ENCODE measurements around the gene LRRC36. TPM values are rescaled to one million over a fixed set of nuclear protein-coding genes. Genes with fewer than 3 reads are reported as not detected.

The LRRC36 gene
- total and polyA plus RNA-seq, 10 donors: 0.46 to 2.3 (median 0.74) TPM; not detected in 3

DNA sequence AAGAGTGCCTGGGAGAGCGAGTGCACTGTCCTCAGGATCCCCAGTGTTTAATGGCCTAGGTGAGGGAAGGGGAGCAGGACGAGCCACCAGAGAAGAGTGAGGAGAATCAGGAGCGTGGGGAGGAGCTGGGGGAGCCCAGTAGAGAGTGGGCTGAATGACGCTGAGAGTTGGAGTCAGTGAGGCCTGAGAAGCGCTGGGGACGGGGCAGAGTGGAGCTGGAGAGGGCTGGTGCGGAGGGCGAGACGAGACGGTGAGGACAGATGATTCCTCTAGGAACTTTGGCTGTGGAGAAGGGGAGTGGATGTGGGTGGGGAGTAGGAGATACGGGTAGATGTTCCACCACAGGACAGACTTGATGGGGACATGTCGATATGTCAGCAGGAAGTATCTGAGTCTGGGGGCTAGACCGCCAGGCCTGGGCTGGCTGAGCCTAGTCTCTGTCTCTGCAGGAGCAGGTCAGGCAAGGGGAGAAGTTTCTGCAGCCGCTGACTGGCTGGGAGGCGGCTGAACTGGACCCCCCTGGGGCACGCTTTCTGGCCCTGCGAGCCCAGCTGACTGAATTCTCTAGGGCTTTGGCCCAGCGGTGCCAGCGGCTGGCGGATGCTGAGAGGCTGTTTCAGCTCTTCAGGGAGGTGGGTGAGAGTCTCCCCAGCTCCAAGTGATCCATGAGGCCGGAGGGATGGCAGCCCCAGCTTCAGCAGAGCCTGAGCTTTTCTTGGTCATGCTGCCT is 42.6 kb upstream of the LRRC36 start:
- peak; percentile 33 for DNase-seq
- peaks cover 0 to 25% (median 9%) of the 10 kb centered on the region in 6 donors for H3K4me1 ChIP-seq

DNA sequence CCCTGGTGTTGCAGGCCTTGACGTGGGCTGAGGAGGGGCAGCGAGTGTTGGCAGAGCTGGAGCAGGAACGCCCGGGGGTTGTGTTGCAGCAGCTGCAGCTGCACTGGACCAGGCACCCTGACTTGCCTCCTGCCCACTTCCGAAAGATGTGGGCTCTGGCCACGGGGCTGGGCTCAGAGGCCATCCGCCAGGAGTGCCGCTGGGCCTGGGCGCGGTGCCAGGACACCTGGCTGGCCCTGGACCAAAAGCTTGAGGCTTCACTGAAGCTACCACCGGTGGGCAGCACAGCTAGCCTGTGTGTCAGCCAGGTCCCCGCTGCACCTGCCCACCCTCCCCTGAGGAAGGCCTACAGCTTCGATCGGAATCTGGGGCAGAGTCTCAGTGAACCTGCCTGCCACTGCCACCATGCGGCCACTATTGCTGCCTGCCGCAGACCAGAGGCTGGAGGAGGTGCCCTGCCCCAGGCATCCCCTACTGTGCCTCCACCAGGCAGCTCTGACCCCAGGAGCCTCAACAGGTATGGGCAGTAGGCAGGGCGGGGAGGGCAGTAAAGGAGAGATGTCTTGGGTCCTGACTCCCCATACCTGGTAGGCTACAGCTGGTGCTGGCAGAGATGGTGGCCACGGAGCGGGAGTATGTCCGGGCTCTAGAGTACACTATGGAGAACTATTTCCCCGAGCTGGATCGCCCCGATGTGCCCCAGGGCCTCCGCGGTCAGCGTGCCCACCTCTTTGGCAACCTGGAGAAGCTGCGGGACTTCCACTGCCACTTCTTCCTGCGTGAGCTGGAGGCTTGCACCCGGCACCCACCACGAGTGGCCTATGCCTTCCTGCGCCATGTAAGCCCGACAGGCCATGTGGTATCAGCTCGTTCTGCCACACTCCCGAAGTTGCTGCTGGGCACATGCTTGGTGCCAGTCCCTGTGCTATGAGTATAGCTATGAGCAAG is 41.6 kb upstream of the LRRC36 start:
- Histone ChIP-seq H3K4me1 (peaks cover 0 to 22% (median 4%) of the 10 kb centered on the region in 6 donors), H3K36me3 (peaks cover 0 to 8% (median 0%) of the 10 kb centered on the region in 6 donors), H3K9me3 (no peaks in the 10 kb centered on the region), H3K4me3 (no peak overlapping the region), H3K27me3 (replicated peaks in 1 of 7) (no peaks in the 10 kb centered on the region), H3K27ac (no peak overlapping the region)
- TF ChIP-seq, protein P1, sequence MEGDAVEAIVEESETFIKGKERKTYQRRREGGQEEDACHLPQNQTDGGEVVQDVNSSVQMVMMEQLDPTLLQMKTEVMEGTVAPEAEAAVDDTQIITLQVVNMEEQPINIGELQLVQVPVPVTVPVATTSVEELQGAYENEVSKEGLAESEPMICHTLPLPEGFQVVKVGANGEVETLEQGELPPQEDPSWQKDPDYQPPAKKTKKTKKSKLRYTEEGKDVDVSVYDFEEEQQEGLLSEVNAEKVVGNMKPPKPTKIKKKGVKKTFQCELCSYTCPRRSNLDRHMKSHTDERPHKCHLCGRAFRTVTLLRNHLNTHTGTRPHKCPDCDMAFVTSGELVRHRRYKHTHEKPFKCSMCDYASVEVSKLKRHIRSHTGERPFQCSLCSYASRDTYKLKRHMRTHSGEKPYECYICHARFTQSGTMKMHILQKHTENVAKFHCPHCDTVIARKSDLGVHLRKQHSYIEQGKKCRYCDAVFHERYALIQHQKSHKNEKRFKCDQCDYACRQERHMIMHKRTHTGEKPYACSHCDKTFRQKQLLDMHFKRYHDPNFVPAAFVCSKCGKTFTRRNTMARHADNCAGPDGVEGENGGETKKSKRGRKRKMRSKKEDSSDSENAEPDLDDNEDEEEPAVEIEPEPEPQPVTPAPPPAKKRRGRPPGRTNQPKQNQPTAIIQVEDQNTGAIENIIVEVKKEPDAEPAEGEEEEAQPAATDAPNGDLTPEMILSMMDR (IDR thresholded peaks at IDR 0.05 in 8 of 11, conservative IDR thresholded peaks at IDR 0.05 in 3 of 11): peak in 6 of 11 experiments; percentile 20 to 54 (median 34)
- peak in 1 of 3 donors; percentile 8 for TF ChIP-seq POLR2AphosphoS5 (IDR thresholded peaks at IDR 0.05)
- TF ChIP-seq POLR2A (IDR thresholded peaks at IDR 0.05): no peak
- intact Hi-C loops (cut with DNase I; ENCODE audit: low total_unique reads): no loop called here
- 83 to 90% (median 86%) methylated on average over 21 to 34 of the region's 34 CpGs for WGBS, 5 donors
- no peak for DNase-seq

More for the DNA sequence above, 42.6 kb upstream of the LRRC36 start:
- Histone ChIP-seq H3K27ac (no peak overlapping the region), H3K4me3 (no peak overlapping the region), H3K9me3 (no peaks in the 10 kb centered on the region), H3K27me3 (replicated peaks in 1 of 7) (no peaks in the 10 kb centered on the region), H3K36me3 (peaks cover 0 to 8% (median 0%) of the 10 kb centered on the region in 6 donors)
- intact Hi-C loops (cut with DNase I; ENCODE audit: low total_unique reads): no loop called here
- TF ChIP-seq POLR2AphosphoS5 (IDR thresholded peaks at IDR 0.05) (no peak), POLR2A (IDR thresholded peaks at IDR 0.05) (no peak)
- TF ChIP-seq, protein P1 (IDR thresholded peaks at IDR 0.05 in 8 of 11, conservative IDR thresholded peaks at IDR 0.05 in 3 of 11): no peak
- WGBS, 5 donors: 88 to 94% (median 92%) methylated on average over 15 to 21 of the region's 21 CpGs

DNA sequence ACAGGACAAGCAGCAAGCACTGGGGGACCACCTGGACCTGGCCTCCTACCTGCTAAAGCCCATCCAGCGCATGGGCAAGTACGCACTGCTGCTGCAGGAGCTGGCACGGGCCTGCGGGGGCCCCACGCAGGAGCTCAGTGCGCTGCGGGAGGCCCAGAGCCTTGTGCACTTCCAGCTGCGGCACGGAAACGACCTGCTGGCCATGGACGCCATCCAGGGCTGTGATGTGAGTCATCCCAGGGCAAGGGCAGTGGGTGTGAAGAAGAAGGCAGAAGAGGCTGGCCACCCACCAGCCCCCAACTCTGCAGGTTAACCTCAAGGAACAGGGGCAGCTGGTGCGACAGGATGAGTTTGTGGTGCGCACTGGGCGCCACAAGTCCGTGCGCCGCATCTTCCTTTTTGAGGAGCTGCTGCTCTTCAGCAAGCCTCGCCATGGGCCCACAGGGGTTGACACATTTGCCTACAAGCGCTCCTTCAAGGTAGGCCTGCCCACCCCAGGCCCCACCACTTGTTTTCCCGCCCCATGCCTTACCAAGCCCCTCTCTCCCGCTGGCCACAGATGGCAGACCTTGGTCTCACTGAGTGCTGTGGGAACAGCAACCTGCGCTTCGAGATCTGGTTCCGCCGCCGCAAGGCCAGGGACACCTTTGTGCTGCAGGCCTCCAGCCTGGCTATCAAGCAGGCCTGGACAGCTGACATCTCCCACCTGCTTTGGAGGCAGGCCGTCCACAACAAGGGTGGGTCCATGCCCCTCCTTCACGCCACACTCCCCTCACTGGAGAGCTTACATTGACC is 40.0 kb upstream of the LRRC36 start:
- H3K9me3 ChIP-seq: no peaks in the 10 kb centered on the region
- H3K27ac ChIP-seq: no peak overlapping the region
- no peak for TF ChIP-seq POLR2A (IDR thresholded peaks at IDR 0.05)
- TF ChIP-seq POLR2AphosphoS5 (IDR thresholded peaks at IDR 0.05): peak in 1 of 3 donors; percentile 9
- TF ChIP-seq, protein P1 (IDR thresholded peaks at IDR 0.05 in 8 of 11, conservative IDR thresholded peaks at IDR 0.05 in 3 of 11): no peak
- H3K27me3 ChIP-seq (replicated peaks in 1 of 7): no peaks in the 10 kb centered on the region
- DNase-seq: no peak
- peaks cover 0 to 30% (median 2%) of the 10 kb centered on the region in 6 donors for H3K4me1 ChIP-seq
- H3K4me3 ChIP-seq: no peak overlapping the region
- intact Hi-C loops (cut with DNase I; ENCODE audit: low total_unique reads): no loop called here
- 91 to 95% (median 94%) methylated on average over 17 to 28 of the region's 28 CpGs for WGBS, 5 donors
- peaks cover 0 to 8% (median 0%) of the 10 kb centered on the region in 6 donors for H3K36me3 ChIP-seq
